Measurements from ENCODE around the gene SH3D19.
A peak's percentile ranks its signal among the peaks of the same experiment; 100 is the strongest.

SH3D19 gene

DNA sequence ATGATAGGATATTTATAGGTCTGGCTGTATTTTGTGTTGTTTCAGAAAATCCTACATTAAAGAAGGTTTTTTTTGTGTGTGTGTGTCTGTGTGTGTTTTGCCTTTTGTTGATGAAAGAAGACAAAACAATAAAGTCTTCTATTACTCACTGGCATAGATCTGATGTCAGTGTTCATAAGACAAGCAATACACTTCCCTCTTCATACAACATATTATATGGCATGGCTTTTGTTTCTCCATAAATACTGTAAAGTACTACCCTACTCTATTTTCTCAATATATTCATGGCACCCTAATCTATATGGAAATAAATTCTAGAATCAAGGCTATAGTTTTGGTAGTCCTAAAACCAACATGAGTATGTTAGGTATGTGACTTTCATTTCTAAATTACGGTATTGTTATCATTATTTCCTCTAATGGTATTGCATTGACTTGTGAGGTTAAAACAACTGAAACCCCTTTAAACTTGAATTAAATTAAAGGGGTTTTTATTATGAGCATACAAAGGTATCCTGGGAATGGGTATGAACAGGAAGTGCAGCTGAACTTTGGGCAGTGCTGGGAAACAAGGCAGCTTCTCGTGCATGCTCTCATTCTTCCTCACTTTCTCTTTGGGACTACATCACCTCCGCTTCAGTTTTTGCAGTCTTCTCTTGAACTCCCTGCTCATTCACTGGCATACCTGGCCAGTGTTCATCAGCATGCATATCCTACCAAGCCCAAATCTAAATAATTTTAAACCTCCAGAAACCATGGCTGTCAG lies 119.0 kb downstream of the SH3D19 start:
- TF ChIP-seq, protein P1, sequence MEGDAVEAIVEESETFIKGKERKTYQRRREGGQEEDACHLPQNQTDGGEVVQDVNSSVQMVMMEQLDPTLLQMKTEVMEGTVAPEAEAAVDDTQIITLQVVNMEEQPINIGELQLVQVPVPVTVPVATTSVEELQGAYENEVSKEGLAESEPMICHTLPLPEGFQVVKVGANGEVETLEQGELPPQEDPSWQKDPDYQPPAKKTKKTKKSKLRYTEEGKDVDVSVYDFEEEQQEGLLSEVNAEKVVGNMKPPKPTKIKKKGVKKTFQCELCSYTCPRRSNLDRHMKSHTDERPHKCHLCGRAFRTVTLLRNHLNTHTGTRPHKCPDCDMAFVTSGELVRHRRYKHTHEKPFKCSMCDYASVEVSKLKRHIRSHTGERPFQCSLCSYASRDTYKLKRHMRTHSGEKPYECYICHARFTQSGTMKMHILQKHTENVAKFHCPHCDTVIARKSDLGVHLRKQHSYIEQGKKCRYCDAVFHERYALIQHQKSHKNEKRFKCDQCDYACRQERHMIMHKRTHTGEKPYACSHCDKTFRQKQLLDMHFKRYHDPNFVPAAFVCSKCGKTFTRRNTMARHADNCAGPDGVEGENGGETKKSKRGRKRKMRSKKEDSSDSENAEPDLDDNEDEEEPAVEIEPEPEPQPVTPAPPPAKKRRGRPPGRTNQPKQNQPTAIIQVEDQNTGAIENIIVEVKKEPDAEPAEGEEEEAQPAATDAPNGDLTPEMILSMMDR (IDR thresholded peaks at IDR 0.05; ENCODE audit: insufficient read depth, missing control alignments), result no peak
- DNase-seq (ENCODE audit: insufficient read length, low spot score) (no peak), FAIRE-seq (no peak)

DNA sequence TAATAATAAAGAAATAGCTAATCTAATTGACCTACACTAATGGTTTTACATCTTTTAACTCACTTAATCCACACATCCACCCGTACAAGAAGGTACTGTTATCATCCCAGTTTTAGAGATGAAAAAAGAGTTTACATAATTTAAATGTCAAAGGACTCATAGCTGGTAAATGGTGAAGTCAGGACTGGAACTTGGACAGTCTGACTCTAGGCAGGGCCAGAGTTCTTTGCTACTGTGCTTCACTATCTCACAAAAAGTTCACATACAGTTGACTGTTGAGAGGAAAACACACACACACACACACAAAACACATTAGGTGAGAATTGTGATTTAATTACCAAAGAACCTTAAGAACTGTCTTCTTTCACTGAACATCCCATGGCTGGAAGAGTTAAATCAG lies 119.7 kb downstream of the SH3D19 start:
- TF ChIP-seq, protein P1 (IDR thresholded peaks at IDR 0.05; ENCODE audit: insufficient read depth, missing control alignments), result no peak
- DNase-seq (ENCODE audit: insufficient read length, low spot score), result no peak
- FAIRE-seq, result no peak

DNA sequence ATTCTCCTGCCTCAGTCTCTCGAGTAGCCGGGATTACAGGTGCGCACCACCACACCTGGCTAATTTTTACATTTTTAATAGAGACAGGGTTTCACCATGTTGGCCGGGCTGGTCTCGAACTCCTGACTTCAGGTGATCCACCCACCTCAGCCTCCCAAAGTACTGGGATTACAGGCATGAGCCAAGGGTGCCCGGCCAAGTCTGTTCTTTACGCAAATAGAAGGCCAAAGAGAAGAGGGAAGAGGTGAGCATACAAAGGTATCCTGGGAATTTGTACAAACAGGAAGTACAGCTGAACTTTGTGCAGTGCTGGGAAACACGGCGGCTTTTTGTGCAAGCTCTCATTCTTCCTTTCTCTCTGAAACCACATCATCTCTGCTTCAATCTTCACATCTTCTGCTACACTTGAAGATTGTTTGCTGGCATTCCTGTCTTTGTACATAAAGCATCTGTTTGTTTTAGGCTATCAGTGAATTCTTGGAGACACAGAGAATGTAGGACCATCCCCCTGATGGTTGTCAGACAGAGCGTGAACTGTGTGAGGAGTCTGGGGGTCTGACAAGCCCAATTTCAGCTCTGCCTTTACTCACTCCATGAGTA lies 120.4 kb downstream of the SH3D19 start:
- DNase-seq (ENCODE audit: insufficient read length, low spot score) (no peak), FAIRE-seq (no peak)
- TF ChIP-seq, protein P1 (IDR thresholded peaks at IDR 0.05; ENCODE audit: insufficient read depth, missing control alignments), result no peak

DNA sequence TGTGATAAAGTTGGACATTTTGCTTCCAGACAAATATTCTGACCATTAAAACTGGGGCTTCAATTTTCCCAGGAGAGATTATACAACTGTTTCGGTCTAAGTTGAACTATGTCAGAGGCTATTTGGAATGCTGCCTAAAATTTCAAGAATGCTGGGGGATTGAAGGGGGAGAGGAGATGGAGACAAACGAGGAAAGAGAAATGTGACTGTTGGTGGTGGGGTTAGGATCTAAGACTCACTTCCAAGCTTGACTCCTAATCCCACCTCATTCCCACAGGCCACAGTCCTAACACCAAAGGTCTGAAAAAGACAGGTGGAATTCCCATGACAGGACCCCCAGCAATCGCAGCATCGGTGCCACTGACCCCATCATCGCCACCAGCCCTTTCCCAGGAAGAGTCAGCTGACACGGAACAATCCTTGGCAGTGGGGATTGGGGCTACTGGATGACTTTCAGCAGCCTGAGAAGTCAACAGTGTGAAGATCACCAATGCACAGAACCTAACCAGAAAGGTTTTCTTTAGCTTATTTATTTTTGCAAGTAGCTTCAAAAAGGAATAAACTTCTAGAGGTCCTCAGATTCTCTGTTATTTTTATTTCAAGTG lies 122.5 kb downstream of the SH3D19 start:
- TF ChIP-seq, protein P1 (IDR thresholded peaks at IDR 0.05; ENCODE audit: insufficient read depth, missing control alignments), result no peak
- no peak for FAIRE-seq

DNA sequence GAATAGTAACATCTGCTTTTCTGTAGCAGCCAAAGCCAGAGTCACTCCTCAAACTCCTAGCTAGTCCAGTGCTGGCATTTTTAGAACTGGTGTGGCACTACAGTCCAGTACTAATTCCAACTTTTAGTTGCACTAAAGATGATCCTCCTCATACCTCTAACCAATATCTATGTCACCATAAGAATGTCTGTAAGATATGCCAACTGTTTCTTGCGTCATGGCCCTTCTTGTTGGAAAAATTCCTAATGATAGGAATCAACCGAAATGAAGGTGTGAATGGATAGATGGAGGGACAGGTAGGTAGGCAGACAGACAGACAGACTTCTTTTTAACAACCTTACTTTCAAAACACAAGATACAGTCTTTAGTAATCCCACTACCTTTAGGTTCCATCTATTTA lies 123.0 kb downstream of the SH3D19 start:
- DNase-seq (ENCODE audit: insufficient read length, low spot score), result no peak
- FAIRE-seq, result no peak
- TF ChIP-seq, protein P1 (IDR thresholded peaks at IDR 0.05; ENCODE audit: insufficient read depth, missing control alignments), result no peak

More for the DNA sequence above, 122.5 kb downstream of the SH3D19 start:
- DNase-seq (ENCODE audit: insufficient read length, low spot score), result no peak

DNA sequence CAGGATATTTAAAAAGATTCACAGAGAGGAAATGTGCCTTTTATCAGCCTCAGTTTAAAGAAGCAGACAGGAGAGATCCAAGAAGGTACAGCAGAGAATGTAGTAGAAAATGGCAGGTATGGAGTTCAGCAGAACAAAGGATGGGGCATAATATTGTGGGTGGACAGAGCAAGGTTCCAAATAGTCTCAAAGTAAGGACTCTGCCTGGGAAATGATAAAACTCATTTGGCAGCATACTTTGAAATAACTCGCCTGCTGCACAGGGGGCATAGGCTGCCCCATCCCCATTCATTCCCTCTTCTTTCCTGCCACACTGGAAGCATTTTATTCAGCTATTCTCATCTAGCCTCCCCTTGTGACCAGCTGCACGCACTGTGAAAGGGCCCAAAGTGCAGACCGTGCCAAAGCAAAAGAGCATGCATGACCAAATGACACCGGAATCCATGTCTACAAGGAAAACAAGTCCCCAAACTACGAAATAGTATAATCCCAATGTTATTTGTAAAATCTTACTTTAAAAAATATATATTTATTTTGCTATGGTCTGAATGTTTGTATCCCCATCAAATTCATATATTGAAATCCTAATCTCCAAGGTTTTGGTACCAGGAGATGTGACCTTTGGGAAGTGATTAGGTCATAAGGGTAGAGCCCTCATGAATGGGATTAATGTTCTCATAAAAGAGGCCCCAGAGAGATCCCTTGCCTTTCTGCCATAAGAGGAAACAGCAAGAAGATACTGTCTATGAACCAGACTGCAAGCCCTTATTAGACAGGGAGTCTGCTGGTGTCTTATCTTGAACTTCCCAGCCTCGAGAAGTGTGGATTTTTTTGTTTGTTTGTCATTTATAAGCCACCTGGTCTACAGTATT lies 125.8 kb downstream of the SH3D19 start:
- DNase-seq (ENCODE audit: insufficient read length, low spot score), result no peak
- FAIRE-seq, result peak; percentile 51
- TF ChIP-seq, protein P1 (IDR thresholded peaks at IDR 0.05; ENCODE audit: insufficient read depth, missing control alignments), result no peak

Measured in D721Med (cell line).